Kasumi-1 (cell line): ENCODE measurements around the gene NPY5R.

Source experiments
- DNase-seq, 2 experiments: peaks; one replicate each; lab custom pipeline; 2025; lab: John Stamatoyannopoulos, UW

Gene NPY5R

GRCh38 chr4:163384926-163385325 is 41.2 kb downstream of the NPY5R start:
- DNase-seq: no peak

- DNase-seq: no peak
These were observed 41.8 kb downstream of the NPY5R start for GRCh38 chr4:163385466-163385865.

- DNase-seq: no peak
These were observed 48.1 kb downstream of the NPY5R start for GRCh38 chr4:163391756-163392155.

GRCh38 chr4:163392328-163392727 is 48.6 kb downstream of the NPY5R start:
- DNase-seq: no peak

GRCh38 chr4:163393471-163393870 is 49.8 kb downstream of the NPY5R start:
- DNase-seq: no peak

GRCh38 chr4:163395055-163395454 is 51.4 kb downstream of the NPY5R start:
- DNase-seq: no peak

GRCh38 chr4:163395758-163396157 is 52.1 kb downstream of the NPY5R start:
- DNase-seq: no peak

GRCh38 chr4:163398238-163398637 is 54.5 kb downstream of the NPY5R start:
- DNase-seq: no peak

GRCh38 chr4:163400911-163401310 is 57.2 kb downstream of the NPY5R start:
- no peak for DNase-seq
